ENCODE results near the gene AK1.

DNA sequence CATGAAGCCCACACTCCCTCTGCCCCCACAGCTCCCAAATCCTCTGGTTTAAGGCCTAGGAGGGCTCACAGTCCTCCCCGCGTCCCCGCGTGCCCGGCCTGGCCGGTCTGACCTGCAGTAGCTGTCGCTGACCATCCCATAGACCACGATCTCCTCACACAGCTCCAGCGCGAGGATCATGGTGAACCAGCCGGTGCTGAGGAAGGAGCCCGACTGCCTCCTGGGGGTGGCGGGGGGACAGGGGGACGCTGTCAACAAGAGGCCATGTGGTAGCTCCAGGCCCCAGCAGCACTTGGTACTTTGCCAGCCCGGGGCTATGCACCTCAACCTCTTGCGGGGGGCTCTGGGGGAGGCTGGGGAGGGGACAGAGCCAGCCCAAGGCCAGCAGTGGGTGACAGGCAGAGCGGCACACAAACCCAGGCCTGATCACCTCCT lies 32.4 kb upstream of the AK1 start:
- TF ChIP-seq, protein P1, sequence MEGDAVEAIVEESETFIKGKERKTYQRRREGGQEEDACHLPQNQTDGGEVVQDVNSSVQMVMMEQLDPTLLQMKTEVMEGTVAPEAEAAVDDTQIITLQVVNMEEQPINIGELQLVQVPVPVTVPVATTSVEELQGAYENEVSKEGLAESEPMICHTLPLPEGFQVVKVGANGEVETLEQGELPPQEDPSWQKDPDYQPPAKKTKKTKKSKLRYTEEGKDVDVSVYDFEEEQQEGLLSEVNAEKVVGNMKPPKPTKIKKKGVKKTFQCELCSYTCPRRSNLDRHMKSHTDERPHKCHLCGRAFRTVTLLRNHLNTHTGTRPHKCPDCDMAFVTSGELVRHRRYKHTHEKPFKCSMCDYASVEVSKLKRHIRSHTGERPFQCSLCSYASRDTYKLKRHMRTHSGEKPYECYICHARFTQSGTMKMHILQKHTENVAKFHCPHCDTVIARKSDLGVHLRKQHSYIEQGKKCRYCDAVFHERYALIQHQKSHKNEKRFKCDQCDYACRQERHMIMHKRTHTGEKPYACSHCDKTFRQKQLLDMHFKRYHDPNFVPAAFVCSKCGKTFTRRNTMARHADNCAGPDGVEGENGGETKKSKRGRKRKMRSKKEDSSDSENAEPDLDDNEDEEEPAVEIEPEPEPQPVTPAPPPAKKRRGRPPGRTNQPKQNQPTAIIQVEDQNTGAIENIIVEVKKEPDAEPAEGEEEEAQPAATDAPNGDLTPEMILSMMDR (IDR thresholded peaks at IDR 0.05; ENCODE audit: low read length): no peak
- TF ChIP-seq EZH2 (optimal IDR thresholded peaks at IDR 0.05; ENCODE audit: low read depth, low read length): no peak
- no peak for TF ChIP-seq EZH2phosphoT487 (IDR thresholded peaks at IDR 0.05; ENCODE audit: low read length)
